GM18526 (cell line): Measurements from ENCODE around the gene CST9.

Experiments used
- POLR2A ChIP-seq: IDR thresholded peaks from 3 replicates; pipeline ENCODE4 v1.6.1; 2011; ENCODE audit not compliant: insufficient read length; ENCODE audit errors: extremely low read depth

The CST9 gene

DNA sequence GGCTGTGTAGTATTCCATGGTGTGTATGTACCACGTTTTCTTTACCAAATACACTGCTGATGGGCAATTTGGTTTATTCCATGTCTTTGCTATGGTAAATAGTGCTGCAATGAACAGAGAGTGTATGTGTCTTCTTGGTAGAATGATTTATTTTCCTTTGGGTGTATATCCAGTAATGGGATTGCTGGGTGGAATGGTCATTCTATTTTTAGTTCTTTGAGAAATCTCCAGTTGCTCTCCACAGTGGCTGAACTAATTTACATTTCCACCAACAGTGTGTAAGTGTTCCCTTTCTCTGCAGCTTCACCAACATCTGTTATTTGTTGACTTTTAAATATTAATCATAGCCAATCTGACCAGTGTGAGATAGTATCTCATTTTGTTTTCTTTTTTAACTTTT, 51.3 kb downstream of the CST9 start:
- TF ChIP-seq POLR2A = no peak
